ENCODE results near the gene TTC7B. TPM values are rescaled to one million over a fixed set of nuclear protein-coding genes. Genes with fewer than 3 reads are reported as not detected.

The TTC7B gene
- total and polyA plus RNA-seq, 9 of the 15 experiments (the other 6 are each of a cell fraction or from before 2014, with no cell fraction given), result 2.2 to 77.2 (median 36.7) TPM

DNA sequence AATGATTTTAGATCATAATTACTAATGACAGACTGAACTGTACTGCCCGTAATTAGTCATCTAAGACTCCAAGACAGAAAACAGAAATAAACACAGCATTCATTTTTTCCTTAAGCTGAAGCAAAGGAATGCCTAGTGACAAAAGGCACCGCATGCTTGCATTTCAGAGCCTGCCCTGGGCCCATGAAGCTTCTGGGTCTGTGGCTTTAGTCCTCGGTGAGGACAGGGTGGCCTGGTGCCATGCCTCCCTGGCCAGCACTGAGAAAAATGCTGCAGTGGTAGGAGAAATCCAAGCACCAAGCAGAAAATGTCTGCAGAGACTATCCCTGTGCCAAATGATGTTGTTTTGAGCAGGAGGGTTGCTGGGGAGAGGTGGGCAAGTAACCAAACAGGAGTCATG, 247.8 kb downstream of the TTC7B start (continued):
- TF ChIP-seq, protein P1, sequence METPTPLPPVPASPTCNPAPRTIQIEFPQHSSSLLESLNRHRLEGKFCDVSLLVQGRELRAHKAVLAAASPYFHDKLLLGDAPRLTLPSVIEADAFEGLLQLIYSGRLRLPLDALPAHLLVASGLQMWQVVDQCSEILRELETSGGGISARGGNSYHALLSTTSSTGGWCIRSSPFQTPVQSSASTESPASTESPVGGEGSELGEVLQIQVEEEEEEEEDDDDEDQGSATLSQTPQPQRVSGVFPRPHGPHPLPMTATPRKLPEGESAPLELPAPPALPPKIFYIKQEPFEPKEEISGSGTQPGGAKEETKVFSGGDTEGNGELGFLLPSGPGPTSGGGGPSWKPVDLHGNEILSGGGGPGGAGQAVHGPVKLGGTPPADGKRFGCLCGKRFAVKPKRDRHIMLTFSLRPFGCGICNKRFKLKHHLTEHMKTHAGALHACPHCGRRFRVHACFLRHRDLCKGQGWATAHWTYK (CRISPR knock-in tag; IDR thresholded peaks at IDR 0.05), result no peak

DNA sequence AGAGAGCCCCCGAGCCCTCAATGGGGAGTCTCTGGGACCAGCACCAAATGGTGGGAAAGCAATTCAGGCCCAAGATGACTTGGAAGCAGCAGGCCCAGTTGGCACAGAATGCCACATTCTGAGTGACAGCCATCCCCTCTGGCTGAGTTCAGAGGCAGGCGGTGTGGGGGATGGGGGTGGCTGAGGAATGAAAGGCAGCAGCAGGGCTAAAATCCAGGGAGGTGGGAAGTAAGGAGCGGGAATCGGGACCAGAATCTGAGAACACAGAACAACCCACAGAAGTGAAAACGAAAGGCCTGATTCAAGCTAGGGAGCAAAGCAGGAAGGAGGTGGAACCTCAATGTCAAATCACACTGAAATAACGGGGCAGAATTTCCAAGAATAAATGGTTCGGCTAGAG, 248.2 kb downstream of the TTC7B start:
- Histone ChIP-seq H3K9me1 (ENCODE audit: control insufficient read depth, insufficient read depth, low read length) (no peaks in the 10 kb centered on the region), H3K4me2 (ENCODE audit: insufficient read depth, low read length) (no peak overlapping the region), H3K27me3 (ENCODE audit: control insufficient read depth in 2 of 2, insufficient read depth in 2 of 2, low read length in 2 of 2) (no peaks in the 10 kb centered on the region), H3K4me3 (no peak overlapping the region), H4K20me1 (replicated peaks; ENCODE audit: control insufficient read depth, insufficient read depth, low read length) (no peaks in the 10 kb centered on the region), H3K36me3 (ENCODE audit: control insufficient read depth, insufficient read depth, low read length) (peaks cover 19% of the 10 kb centered on the region; the same call in 2 of the 3 replicates), H3K9me3 (replicated peaks; ENCODE audit: control insufficient read depth, insufficient read depth, low read depth, low read length) (no peaks in the 10 kb centered on the region), H3K79me2 (ENCODE audit: control insufficient read depth, insufficient read depth, low read length) (no peaks in the 10 kb centered on the region), H3K4me1 (replicated peaks in 1 of 2; ENCODE audit: control insufficient read depth in 2 of 2, insufficient read depth in 2 of 2, low read length in 2 of 2) (peaks cover 0 to under 1% of the 10 kb centered on the region in 2 experiments; a peak in 3 of 5 replicates), H3K9ac (ENCODE audit: insufficient read depth in 1 of 2, low read depth in 2 of 2, low read length in 2 of 2) (no peak overlapping the region), H3K27ac (ENCODE audit: extremely low read depth, low read depth, low read length) (no peak overlapping the region), H2AFZ (ENCODE audit: low read depth, low read length) (no peak overlapping the region)
- CTCF ChIA-PET (ENCODE audit: low intra/inter-chr PET ratio), result no interaction called here
- in situ Hi-C loops (cut with MboI) (no loop called here), intact Hi-C loops (cut with micrococcal nuclease) (no loop called here)
- no peak for TF ChIP-seq TGIF2 (CRISPR knock-in tag; IDR thresholded peaks at IDR 0.05)
- TF ChIP-seq POLR2AphosphoS5 (IDR thresholded peaks at IDR 0.05; ENCODE audit: control insufficient read depth, insufficient read depth, low read depth, low read length), result no peak
- no peak for TF ChIP-seq ETV5 (CRISPR knock-in tag; IDR thresholded peaks at IDR 0.05; ENCODE audit: low read depth)
- no peak for TF ChIP-seq ARID2 (IDR thresholded peaks at IDR 0.05)
- POLR2A ChIA-PET, result no interaction called here
- FAIRE-seq, result no peak
- 93% methylated on average over 5 of the region's 7 CpGs for WGBS (ENCODE audit: insufficient coverage, low coverage, missing lambda C conversion rate)
- ATAC-seq, result no peak
- no TSS peak for BruUV-seq (replicated peaks)
- DNase-seq (ENCODE audit: extremely low read depth in 1 of 4, low spot score in 3 of 4), result no peak

All from K562 (cell line).